Tibial nerve (tissue), 4 donors: ENCODE measurements around the gene CDH8.

ENCODE experiments used
- CTCF ChIP-seq, 5 experiments: fragments of 200-600 bp in 3 of 5; fragments of 450-650 bp in 2 of 5; sonication (generic) in 3 of 5; IDR thresholded peaks; one replicate each; pipeline ENCODE4 v1.5.1; 2016 to 2019; ENCODE audit warnings: antibody characterized with exemption in 5 of 5, mild to moderate bottlenecking in 3 of 5, moderate library complexity in 2 of 5
- EP300 ChIP-seq, 2 donors: sonication (generic); formaldehyde crosslinking; IDR thresholded peaks; one replicate each; pipeline ENCODE4 v1.6.1; 2017; ENCODE audit warnings: antibody characterized with exemption in 2 of 2, mild to moderate bottlenecking in 1 of 2
- POLR2A ChIP-seq, 2 donors: fragments of 450-650 bp; IDR thresholded peaks; one replicate each; pipeline ENCODE4 v1.6.1; 2017; ENCODE audit warnings: antibody characterized with exemption in 2 of 2, mild to moderate bottlenecking in 2 of 2, moderate library complexity in 2 of 2

DNA sequence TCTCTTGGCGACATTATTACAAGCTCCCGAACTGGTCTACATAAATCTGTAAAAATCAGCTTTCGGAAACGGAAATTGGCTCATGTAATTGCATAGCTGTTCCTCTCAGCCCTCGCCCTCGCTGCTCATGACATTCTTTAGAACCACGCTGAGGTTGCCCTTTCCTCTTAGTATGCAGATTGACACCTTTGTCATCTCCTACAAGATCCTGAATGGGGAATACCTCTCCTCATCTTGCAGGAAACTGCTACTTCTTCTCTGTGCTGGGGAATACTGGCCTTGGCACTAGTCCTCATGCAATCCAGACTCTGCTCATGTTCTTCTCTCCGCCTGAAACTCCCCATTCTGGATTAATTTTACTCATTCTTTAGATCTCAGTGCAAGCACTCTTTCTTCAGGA is 22.2 kb upstream of the CDH8 start:
- TF ChIP-seq CTCF (IDR thresholded peaks at IDR 0.05): no peak
- TF ChIP-seq POLR2A (IDR thresholded peaks at IDR 0.05): no peak
- no peak for TF ChIP-seq EP300 (IDR thresholded peaks at IDR 0.05)
